GM21515 (cell line): ENCODE measurements around the gene WDR38.
"Not testable (repeated sequence)": the region's sequence is repeated elsewhere in the genome, so short reads cannot be mapped to it uniquely, and the experiment has no call there.

Experiments
- ATAC-seq: cut with Tn5 transposase; IDR thresholded peaks from one replicate; pipeline ENCODE4 v1.9.1; 2021; ENCODE audit not compliant: unreplicated experiment

The WDR38 gene

GRCh38 chr9:124831642-124832364 is 21.5 kb upstream of the WDR38 start:
- no peak for ATAC-seq

DNA sequence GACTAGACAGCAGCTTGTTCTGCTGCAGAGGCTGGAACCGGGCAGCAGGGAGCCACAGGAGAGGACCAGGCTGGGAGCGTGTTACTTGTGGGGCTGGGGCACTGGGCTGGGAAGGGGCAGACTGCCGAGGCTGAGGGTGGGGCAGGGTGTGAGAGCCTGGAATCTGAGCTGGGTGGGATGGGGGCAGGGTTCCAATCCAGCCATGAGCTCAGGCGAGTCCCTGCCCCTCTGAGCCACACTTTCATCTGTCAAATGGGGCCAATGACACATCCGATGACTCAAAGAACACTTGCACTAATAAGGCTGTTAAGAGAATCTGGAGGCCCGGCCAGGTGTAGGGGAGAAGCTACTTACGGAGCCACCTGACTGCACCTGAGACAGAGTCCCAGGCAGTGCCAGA is 18.7 kb upstream of the WDR38 start:
- ATAC-seq = no peak

GRCh38 chr9:124835026-124835557 is 18.2 kb upstream of the WDR38 start:
- no peak for ATAC-seq

- ATAC-seq = not testable (repeated sequence)
These were observed 15.1 kb upstream of the WDR38 start for GRCh38 chr9:124838132-124838531.

GRCh38 chr9:124838567-124839275 is 14.5 kb upstream of the WDR38 start:
- ATAC-seq = not testable (repeated sequence)

- ATAC-seq = no peak
These were observed 13.5 kb upstream of the WDR38 start for GRCh38 chr9:124839612-124840299.

- no peak for ATAC-seq
These were observed 12.9 kb upstream of the WDR38 start for GRCh38 chr9:124840300-124840833.

GRCh38 chr9:124841075-124841821 is 12.0 kb upstream of the WDR38 start:
- ATAC-seq = no peak

GRCh38 chr9:124843456-124844034 is 9.7 kb upstream of the WDR38 start:
- no peak for ATAC-seq

DNA sequence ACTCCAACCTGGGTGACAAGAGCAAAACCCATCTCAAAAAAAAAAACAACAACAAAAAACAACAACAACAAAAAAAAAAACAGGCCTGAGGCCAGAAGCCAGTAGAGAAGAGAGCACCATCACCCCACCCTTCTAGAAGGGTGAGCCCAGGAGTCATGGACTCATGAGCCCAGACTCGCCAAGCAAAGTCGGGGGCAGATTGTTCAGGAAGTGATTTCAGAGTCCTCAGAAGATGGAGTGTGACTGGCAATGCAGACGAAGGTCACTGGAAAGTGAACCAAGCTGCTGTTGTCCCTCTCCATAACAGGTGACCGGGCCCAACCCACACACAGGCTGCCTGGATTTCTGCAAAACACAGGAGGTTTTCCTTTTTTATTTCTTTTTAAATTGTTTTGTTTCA is 9.0 kb upstream of the WDR38 start:
- no peak for ATAC-seq

GRCh38 chr9:124846467-124846866 is 6.8 kb upstream of the WDR38 start:
- not testable (repeated sequence) for ATAC-seq

- ATAC-seq = no peak
These were observed 6.3 kb upstream of the WDR38 start for GRCh38 chr9:124846969-124847368.

DNA sequence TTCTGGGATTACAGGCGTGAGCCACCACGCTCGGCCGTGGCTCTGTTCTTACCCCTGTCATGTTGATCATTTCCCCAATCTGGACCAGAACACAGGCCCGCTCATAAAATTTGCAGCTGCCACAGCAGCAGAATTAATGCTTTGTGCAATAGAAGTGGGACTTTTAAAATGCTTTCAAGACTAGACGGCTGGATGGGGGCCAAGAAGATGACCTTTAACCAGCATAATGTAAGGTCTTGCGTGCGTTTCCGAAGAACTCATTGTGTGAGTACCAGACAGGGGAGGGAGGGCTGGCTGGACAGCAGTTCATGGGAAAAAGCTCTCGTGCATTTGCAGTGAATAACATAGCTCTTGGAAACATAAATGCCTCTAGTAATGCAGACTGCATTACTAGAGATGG is 3.5 kb upstream of the WDR38 start:
- no peak for ATAC-seq

DNA sequence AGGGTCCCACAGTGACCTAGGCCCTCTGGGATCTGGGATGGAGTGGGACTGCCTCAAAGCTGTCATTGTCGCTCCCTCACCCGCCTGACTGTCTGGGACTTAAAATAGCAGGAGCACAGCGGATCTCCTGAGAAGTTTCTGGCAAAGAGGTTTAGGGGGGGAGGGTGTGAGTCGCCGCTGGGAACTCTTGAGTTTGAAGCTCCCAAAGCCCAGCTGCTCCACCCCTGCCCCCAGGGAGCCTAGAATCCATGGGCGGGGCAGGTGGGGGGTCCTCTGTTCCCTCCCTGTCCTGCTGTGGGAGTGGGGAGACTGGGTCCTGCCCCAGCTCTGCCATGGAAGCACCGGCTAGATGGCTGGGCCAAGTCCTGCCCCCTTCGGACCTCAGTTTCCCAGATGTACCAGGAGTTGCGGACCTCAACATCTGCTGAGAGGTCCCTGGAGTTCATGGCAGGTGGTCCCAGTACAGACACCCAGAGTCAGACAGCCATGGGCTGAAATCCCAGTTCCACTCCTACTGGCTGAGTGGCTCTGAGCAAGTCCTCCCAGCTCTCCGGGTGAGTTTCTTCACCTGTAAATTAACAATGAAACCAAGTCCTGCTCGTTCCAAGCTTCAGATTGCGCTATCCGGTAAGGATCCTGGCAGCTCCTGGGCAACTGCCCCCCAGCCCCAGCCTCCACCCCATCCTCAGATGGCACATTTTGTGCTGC is 985 bp upstream of the WDR38 start:
- no peak for ATAC-seq

DNA sequence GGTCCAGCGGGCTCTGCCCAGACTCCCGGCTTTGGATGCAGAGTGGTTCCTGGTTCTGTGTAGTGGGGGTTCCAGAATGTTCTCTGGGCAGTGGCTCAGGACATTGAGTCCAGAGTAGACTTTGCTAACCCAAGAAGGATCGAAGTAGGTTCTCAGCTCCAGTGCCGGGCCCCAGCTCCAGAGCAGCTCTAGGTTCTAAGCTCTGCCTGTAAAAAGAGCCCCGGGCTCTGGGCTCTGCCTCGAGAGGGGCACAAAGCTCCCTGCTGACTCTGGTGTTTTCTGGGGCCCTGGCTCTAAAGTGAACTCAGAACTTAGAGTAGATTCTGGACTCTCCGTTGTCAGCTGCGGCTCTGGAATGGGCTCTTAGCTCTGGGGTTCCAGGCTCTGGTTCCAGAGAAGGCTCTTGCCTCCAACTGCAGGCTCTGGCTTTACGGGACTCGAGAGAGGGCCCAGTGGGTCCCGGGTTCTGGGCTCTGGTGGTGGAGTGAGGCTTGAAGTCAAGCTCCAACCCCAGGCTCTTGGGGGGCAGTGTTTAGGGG is 414 bp downstream of the WDR38 start:
- no peak for ATAC-seq

DNA sequence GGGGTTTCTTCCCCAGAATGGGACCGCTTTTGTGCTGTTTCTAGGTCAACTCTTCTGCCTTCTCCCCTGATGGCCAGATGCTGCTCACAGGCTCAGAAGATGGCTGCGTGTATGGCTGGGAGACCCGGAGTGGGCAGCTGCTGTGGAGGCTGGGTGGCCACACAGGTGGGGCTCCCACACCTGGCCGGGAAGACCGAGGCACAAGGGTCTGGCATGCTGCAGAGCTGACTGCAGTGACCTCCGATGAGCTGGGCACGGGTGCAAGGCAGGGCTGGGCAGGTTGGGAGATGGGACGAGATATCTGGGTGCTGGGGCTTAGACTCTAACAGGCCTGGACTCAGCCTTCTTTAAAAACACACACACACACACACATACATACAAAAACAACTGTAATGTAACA is 901 bp downstream of the WDR38 start:
- ATAC-seq = no peak

DNA sequence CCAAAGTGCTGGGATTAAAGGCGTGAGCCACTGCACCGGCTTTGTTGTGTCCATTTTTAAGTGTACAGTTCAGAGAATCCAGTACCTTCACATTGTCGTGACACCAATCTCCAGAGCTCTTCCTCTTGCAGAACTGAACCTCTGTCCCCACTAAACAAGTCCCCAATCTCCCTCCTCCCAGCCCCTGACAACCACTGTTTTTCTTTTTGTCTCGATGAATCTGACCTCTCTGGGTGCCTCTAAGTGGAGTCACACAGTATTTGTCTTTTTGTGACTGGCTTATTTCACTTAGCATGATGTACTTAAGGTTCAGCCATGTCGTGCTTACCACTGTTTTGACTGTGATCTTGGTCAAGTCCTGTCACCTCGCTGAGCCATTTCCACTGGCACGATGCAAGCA is 1.6 kb downstream of the WDR38 start:
- no peak for ATAC-seq

DNA sequence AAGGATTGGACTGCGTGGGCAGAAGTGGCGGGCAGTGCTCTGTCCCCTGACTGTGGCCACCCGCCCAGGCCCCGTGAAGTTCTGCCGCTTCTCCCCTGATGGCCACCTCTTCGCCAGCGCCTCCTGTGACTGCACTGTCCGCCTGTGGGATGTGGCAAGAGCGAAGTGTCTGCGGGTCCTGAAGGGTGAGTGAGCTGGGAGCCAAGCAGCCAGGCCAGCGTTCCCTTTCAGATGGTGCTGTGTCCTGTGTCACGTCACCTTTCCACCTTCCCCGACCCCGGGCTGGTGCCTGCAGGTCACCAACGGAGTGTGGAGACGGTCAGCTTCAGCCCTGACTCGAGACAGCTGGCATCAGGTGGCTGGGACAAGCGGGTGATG is 2.3 kb downstream of the WDR38 start:
- ATAC-seq = no peak

- ATAC-seq = no peak
These were observed 2.9 kb downstream of the WDR38 start for GRCh38 chr9:124855944-124856765.
